Measurements from ENCODE around the gene KRTAP5-6.

Gene KRTAP5-6

DNA sequence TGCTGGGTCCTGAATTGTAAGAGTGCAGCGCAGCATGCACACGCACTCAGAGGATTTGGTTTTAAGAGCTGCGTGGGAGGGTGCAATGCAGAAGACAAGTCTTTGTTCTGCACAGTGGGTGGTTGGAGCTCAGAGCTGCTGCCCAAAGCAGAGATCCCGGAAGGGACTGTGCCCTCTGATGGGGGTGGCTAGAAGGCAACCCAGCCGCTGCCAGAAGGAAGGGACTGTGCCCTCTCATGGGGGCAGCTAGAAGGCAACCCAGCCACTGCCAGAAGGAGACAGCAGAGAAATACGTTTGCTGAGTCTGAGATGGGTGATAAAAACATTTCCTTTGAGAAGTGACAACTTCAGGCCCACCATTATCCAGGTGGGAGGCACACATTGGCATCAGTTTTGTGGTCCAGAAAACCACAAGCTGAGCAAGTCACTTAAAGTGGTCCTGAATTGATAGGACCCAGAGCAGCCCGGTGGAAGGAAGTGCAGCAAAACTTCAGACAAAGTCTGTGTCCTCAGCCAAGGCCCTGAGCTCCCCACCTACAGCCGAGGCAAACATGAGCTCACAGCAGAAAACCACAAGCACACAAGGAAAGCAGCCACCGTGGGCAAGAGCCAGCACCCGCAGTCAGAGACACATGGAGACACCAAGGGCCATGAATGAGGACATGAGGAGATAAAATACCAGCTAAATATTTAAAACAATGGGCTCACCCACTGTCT, 4.3 kb downstream of the KRTAP5-6 start:
- TF ChIP-seq EGR1 (IDR thresholded peaks at IDR 0.05) = peak; percentile 92
- TF ChIP-seq, protein P1, sequence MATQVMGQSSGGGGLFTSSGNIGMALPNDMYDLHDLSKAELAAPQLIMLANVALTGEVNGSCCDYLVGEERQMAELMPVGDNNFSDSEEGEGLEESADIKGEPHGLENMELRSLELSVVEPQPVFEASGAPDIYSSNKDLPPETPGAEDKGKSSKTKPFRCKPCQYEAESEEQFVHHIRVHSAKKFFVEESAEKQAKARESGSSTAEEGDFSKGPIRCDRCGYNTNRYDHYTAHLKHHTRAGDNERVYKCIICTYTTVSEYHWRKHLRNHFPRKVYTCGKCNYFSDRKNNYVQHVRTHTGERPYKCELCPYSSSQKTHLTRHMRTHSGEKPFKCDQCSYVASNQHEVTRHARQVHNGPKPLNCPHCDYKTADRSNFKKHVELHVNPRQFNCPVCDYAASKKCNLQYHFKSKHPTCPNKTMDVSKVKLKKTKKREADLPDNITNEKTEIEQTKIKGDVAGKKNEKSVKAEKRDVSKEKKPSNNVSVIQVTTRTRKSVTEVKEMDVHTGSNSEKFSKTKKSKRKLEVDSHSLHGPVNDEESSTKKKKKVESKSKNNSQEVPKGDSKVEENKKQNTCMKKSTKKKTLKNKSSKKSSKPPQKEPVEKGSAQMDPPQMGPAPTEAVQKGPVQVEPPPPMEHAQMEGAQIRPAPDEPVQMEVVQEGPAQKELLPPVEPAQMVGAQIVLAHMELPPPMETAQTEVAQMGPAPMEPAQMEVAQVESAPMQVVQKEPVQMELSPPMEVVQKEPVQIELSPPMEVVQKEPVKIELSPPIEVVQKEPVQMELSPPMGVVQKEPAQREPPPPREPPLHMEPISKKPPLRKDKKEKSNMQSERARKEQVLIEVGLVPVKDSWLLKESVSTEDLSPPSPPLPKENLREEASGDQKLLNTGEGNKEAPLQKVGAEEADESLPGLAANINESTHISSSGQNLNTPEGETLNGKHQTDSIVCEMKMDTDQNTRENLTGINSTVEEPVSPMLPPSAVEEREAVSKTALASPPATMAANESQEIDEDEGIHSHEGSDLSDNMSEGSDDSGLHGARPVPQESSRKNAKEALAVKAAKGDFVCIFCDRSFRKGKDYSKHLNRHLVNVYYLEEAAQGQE (IDR thresholded peaks at IDR 0.05; ENCODE audit: low read depth) = no peak
- TF ChIP-seq, protein P2, sequence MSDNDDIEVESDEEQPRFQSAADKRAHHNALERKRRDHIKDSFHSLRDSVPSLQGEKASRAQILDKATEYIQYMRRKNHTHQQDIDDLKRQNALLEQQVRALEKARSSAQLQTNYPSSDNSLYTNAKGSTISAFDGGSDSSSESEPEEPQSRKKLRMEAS (IDR thresholded peaks at IDR 0.05) = no peak

DNA sequence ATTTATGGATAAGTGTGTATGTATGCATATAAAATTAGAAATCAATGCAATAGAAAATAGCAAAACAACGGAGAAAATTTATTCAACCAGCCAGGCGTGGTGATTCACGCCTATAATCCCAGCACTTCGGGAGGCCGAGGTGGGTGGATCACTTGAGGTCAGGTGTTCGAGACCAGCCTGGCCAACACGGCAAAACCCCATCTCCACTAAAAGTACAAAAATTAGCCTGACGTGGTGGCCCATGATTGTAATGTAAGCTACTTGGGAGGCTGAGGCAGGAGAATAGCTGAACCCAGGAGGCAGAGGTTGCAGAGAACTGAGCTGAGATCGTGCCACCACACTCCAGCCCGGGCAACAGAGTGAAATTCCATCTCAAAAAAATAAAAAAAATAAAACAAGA, 5.5 kb downstream of the KRTAP5-6 start:
- no peak for TF ChIP-seq EP300 (IDR thresholded peaks at IDR 0.05; ENCODE audit: borderline replicate concordance)
- TF ChIP-seq, protein P3, sequence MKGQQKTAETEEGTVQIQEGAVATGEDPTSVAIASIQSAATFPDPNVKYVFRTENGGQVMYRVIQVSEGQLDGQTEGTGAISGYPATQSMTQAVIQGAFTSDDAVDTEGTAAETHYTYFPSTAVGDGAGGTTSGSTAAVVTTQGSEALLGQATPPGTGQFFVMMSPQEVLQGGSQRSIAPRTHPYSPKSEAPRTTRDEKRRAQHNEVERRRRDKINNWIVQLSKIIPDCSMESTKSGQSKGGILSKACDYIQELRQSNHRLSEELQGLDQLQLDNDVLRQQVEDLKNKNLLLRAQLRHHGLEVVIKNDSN (IDR thresholded peaks at IDR 0.05) = no peak
- no peak for TF ChIP-seq EGR1 (IDR thresholded peaks at IDR 0.05)
- TF ChIP-seq RAD21 (IDR thresholded peaks at IDR 0.05; ENCODE audit: low read depth) = no peak

DNA sequence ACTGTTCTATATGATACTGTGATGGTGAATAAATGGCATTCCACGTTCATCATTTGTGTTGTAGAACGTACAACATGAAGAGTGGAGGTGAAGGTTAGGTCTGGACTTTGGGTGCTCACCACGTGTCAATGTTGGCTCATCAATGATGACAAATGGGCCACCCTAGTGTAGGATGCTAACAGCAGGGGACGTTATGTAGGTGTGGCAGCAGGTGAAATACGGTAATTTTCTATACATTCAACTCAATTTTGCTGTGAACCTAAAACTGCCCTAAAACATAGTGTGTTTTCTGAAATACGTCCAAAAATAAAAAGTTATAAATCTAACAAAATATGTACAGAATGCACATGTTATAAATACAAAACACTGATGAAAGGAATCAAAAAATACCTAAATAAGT, 6.2 kb downstream of the KRTAP5-6 start:
- no peak for TF ChIP-seq YY1 (IDR thresholded peaks at IDR 0.05; ENCODE audit: low read depth)
- no peak for TF ChIP-seq TCF12 (IDR thresholded peaks at IDR 0.05; ENCODE audit: low read depth)
- no peak for TF ChIP-seq ZBTB7A (IDR thresholded peaks at IDR 0.05; ENCODE audit: low read depth)
- TF ChIP-seq TEAD4 (IDR thresholded peaks at IDR 0.05) = no peak
- no peak for TF ChIP-seq NFIC (IDR thresholded peaks at IDR 0.05)
- TF ChIP-seq, protein P3 (IDR thresholded peaks at IDR 0.05) = no peak
- no peak for TF ChIP-seq CREB1 (IDR thresholded peaks at IDR 0.05; ENCODE audit: low read depth)
- TF ChIP-seq, protein P1 (IDR thresholded peaks at IDR 0.05; ENCODE audit: low read depth) = no peak
- TF ChIP-seq EGR1 (IDR thresholded peaks at IDR 0.05) = no peak
- TF ChIP-seq CEBPB (IDR thresholded peaks at IDR 0.05) = no peak
- TF ChIP-seq, protein P2 (IDR thresholded peaks at IDR 0.05) = no peak
- TF ChIP-seq TAF1 (IDR thresholded peaks at IDR 0.05; ENCODE audit: low read depth) = no peak
- no peak for TF ChIP-seq RAD21 (IDR thresholded peaks at IDR 0.05; ENCODE audit: low read depth)
- no peak for TF ChIP-seq EP300 (IDR thresholded peaks at IDR 0.05; ENCODE audit: borderline replicate concordance)
- no peak for TF ChIP-seq FOXM1 (IDR thresholded peaks at IDR 0.05; ENCODE audit: borderline replicate concordance, low read depth)

DNA sequence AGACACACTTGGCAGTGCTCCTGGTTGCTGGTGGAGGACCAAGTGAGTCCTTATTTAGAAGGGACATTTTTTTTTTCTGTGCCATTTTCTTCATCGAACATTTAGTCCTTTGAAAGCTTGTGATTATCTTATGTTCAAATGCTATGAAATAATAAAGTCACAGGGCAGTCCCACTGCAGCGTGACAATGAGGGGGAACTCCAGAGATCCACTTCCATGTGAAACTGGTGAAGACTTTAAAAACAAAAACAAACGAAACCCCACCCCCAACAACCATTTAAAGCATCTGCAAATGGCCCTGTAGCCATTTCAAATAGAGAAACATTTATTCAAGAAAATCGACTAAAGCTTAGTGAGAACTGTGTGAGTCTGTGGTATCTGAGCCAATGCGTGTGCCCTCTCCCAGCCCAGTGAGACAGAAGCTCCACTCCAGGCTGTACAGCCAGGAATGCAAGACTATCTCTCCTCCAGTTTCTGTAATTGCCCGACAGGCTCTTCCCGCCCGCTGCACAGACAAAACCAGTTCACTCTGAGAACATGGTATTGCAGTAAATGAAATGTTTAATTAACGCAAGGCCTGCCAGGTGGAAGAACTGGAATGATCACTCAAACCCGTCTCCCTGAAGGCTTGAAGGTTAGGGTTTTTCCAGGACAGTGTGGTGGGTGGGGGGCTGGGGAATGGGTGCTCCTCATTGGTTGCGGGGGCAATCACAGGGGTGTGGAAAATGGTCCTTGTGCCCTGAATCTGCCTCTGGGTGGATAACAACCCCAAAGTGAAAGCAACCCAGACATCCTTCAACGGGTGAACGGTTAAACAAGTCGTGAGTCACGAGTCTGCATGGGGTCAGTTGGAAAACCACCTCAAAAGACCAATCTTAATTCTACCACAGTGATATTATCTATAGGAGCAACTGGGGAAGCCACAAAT, 8.4 kb downstream of the KRTAP5-6 start:
- TF ChIP-seq EGR1 (IDR thresholded peaks at IDR 0.05) = no peak
- no peak for TF ChIP-seq TAF1 (IDR thresholded peaks at IDR 0.05; ENCODE audit: low read depth)
- no peak for TF ChIP-seq EP300 (IDR thresholded peaks at IDR 0.05; ENCODE audit: borderline replicate concordance)
- no peak for TF ChIP-seq ZBTB7A (IDR thresholded peaks at IDR 0.05; ENCODE audit: low read depth)
- TF ChIP-seq YY1 (IDR thresholded peaks at IDR 0.05; ENCODE audit: low read depth) = no peak
- TF ChIP-seq CREB1 (IDR thresholded peaks at IDR 0.05; ENCODE audit: low read depth) = no peak
- TF ChIP-seq CEBPB (IDR thresholded peaks at IDR 0.05) = no peak
- TF ChIP-seq FOXM1 (IDR thresholded peaks at IDR 0.05; ENCODE audit: borderline replicate concordance, low read depth) = no peak
- TF ChIP-seq TCF12 (IDR thresholded peaks at IDR 0.05; ENCODE audit: low read depth) = no peak
- TF ChIP-seq TEAD4 (IDR thresholded peaks at IDR 0.05) = no peak
- TF ChIP-seq, protein P2 (IDR thresholded peaks at IDR 0.05) = no peak
- TF ChIP-seq, protein P3 (IDR thresholded peaks at IDR 0.05) = no peak
- TF ChIP-seq NFIC (IDR thresholded peaks at IDR 0.05) = no peak
- TF ChIP-seq, protein P1 (IDR thresholded peaks at IDR 0.05; ENCODE audit: low read depth) = no peak
- no peak for TF ChIP-seq RAD21 (IDR thresholded peaks at IDR 0.05; ENCODE audit: low read depth)
